Measurements from ENCODE around the gene ZSWIM6. TPM values are rescaled to one million over a fixed set of nuclear protein-coding genes. Genes with fewer than 3 reads are reported as not detected.

The ZSWIM6 gene
- total RNA-seq, 2 donors from 2014 or later: 4.6 to 5.6 TPM

DNA sequence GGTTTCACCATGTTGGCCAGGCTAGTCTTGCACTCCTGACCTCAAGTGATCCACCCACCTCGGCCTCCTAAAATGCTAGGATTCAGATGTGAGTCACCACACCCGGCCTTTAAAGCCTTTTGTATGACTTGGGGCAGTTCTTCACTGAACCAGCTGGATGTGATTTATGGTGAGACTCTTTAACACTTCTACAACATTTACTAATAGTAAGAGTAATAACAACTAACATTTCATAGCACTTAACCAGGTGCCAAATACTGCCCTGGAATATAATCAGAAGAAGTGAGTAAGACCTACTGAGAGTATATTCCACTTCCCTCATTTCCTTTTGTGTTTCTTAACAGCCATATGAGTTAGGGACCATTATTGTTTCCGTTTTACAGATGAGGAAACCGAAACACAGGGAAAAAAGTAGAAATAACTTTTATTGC lies 10.0 kb downstream of the ZSWIM6 start:
- no peaks in the 10 kb centered on the region for H3K27me3 ChIP-seq
- no peaks in the 10 kb centered on the region for H3K36me3 ChIP-seq
- no peak overlapping the region for H3K4me3 ChIP-seq
- TF ChIP-seq, protein P1, sequence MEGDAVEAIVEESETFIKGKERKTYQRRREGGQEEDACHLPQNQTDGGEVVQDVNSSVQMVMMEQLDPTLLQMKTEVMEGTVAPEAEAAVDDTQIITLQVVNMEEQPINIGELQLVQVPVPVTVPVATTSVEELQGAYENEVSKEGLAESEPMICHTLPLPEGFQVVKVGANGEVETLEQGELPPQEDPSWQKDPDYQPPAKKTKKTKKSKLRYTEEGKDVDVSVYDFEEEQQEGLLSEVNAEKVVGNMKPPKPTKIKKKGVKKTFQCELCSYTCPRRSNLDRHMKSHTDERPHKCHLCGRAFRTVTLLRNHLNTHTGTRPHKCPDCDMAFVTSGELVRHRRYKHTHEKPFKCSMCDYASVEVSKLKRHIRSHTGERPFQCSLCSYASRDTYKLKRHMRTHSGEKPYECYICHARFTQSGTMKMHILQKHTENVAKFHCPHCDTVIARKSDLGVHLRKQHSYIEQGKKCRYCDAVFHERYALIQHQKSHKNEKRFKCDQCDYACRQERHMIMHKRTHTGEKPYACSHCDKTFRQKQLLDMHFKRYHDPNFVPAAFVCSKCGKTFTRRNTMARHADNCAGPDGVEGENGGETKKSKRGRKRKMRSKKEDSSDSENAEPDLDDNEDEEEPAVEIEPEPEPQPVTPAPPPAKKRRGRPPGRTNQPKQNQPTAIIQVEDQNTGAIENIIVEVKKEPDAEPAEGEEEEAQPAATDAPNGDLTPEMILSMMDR (IDR thresholded peaks at IDR 0.05): no peak
- H3K9me3 ChIP-seq: no peaks in the 10 kb centered on the region
- DNase-seq (ENCODE audit: low spot score): no peak
- H3K4me1 ChIP-seq: peaks cover 0 to 22% of the 10 kb centered on the region in 2 donors
- no peak overlapping the region for H3K27ac ChIP-seq

DNA sequence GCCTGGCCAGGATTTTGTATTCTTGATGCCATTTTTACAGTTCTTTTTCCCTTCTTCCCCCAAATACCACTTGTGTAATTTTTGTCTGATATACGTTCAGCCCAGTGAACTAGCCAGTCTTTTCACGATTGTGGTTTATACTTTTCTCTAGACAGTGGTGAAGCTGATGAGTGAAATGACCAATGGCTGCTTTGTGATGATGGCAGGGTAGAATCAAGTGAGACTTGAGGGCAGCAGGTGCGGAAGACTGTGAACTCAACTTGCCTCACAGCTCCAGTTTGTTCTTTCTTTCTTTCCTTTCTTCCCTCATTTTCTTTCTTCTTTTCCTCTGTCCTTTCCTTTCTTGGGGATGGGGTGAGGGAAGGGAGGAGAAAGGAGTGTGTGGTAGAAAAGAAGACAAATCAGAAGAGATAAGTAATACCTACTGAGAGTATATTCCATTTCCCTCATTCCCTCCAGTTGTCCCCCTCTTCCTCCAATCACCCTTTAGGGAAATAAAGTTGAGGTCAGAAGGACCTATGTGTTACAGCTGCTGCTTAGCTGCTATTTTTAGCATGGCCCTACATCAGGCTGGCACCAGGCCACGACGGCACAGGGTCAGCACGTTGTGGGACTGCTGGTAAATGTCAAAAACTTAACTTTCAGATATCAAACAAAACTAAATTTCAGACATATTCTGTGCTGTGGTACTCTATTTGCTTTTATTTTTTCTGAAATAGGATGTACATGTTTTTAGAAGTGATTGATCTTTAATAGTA lies 12.3 kb downstream of the ZSWIM6 start:
- DNase-seq (ENCODE audit: low spot score): no peak
- H3K36me3 ChIP-seq: no peaks in the 10 kb centered on the region
- no peaks in the 10 kb centered on the region for H3K9me3 ChIP-seq
- peaks cover 0 to 26% of the 10 kb centered on the region in 2 donors for H3K4me1 ChIP-seq
- TF ChIP-seq, protein P1 (IDR thresholded peaks at IDR 0.05): no peak
- no peak overlapping the region for H3K27ac ChIP-seq
- no peak overlapping the region for H3K4me3 ChIP-seq
- H3K27me3 ChIP-seq: no peaks in the 10 kb centered on the region

DNA sequence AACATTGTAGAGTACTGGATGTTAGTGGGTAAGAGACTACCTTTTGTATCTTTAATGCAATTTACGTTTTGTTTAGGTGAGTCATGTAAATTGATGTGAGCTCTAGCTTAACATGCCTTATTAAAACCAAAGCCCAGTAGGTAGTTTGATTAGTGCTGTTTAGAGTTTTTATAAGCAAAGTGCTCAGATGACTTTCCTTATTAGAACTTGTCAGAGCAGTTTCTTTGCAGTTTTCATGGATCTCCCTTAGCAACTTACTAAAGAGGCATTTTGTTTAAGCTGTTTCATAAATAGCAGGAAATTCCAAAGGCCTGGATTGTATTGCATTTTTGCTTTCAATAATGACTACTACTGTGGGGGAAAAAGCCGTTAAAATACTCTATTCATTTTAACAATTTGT lies 14.5 kb downstream of the ZSWIM6 start:
- TF ChIP-seq, protein P1 (IDR thresholded peaks at IDR 0.05): no peak
- H3K27me3 ChIP-seq: no peaks in the 10 kb centered on the region
- peaks cover 0 to 34% of the 10 kb centered on the region in 2 donors for H3K4me1 ChIP-seq
- DNase-seq (ENCODE audit: low spot score): no peak
- H3K4me3 ChIP-seq: no peak overlapping the region
- H3K27ac ChIP-seq: no peak overlapping the region
- no peaks in the 10 kb centered on the region for H3K36me3 ChIP-seq
- no peaks in the 10 kb centered on the region for H3K9me3 ChIP-seq

DNA sequence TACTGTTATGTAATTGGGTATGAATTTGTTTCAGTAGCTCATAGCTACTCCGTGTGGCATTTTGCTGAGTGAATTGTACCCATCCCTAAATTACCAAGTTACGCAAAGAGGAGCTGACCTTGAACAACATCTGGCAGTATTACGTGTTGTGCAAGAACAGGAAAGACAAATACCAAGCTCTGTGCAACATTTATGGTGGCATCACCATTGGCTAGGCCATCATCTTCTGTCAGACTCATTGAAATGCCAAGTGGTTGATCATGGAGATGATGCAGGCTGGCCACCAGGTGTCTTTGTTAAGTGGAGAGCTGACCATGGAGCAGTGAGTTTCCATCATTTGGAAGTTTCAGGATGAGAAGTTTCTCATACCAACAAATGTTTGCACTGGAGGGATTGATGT lies 15.0 kb downstream of the ZSWIM6 start:
- Histone ChIP-seq H3K27me3 (no peaks in the 10 kb centered on the region), H3K36me3 (no peaks in the 10 kb centered on the region), H3K27ac (no peak overlapping the region), H3K4me3 (no peak overlapping the region), H3K9me3 (no peaks in the 10 kb centered on the region), H3K4me1 (peaks cover 0 to 34% of the 10 kb centered on the region in 2 donors)
- DNase-seq (ENCODE audit: low spot score): no peak
- TF ChIP-seq, protein P1 (IDR thresholded peaks at IDR 0.05): no peak

DNA sequence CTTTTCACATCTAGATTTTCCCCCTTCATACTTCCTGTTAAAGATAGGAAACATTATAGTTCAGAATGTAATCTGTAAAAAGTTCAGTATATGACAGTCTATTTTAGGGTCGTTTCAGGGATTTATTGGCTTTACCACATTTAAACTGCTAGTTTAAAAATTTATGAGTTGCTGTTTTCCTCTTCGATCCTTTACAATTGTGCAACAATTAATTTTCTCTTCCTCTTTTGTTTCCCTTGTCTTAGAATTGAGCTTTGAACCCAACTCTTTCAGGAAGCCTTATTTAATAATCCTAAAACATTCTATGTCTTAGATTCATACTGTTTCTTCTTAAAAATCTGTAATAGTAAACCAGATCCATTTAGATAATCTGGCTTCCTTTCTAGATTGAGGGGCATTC lies 16.4 kb downstream of the ZSWIM6 start:
- no peak for DNase-seq (ENCODE audit: low spot score)
- peaks cover 0 to 31% of the 10 kb centered on the region in 2 donors for H3K4me1 ChIP-seq
- H3K36me3 ChIP-seq: no peaks in the 10 kb centered on the region
- TF ChIP-seq, protein P1 (IDR thresholded peaks at IDR 0.05): no peak
- no peak overlapping the region for H3K4me3 ChIP-seq
- no peaks in the 10 kb centered on the region for H3K27me3 ChIP-seq
- H3K9me3 ChIP-seq: no peaks in the 10 kb centered on the region
- no peak overlapping the region for H3K27ac ChIP-seq

DNA sequence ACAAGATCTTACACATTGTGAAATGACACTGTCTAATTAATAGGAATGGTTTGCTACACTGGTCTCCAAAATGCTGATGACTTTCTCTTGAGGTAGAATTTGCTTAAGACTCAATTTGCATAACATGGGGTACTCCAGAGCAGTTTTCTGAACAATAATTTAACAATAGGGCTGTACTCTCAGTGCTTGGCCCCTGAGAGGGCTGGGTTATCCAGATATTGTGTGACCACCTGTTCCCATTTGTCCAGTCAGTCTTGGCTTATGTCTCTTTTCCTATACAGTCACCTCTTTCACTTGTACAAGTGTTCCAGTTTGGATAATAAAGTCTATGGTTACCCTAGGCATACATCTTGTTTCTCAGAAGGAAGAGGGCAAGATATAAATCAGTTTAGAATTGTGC lies 17.9 kb downstream of the ZSWIM6 start:
- Histone ChIP-seq H3K36me3 (no peaks in the 10 kb centered on the region), H3K4me1 (peaks cover 0 to 17% of the 10 kb centered on the region in 2 donors), H3K27ac (no peak overlapping the region), H3K27me3 (no peaks in the 10 kb centered on the region), H3K4me3 (no peak overlapping the region), H3K9me3 (no peaks in the 10 kb centered on the region)
- no peak for DNase-seq (ENCODE audit: low spot score)
- TF ChIP-seq, protein P1 (IDR thresholded peaks at IDR 0.05): no peak

Data from right atrium auricular region (tissue), 2 donors.